Nephron progenitor cell (in vitro differentiated cells): ENCODE results near the gene TP53BP2.

Source experiments
- DNase-seq: peaks from one replicate; pipeline ENCODE4 v3.0.0; 2021
- H3K27ac Mint-ChIP-seq: 2 replicates; pipeline ENCODE4 v1.8.0; 2021; ENCODE audit warnings: mild to moderate bottlenecking, moderate library complexity, mixed read lengths
- H3K27me3 Mint-ChIP-seq: 2 replicates; pipeline ENCODE4 v1.8.0; 2021; ENCODE audit warnings: mild to moderate bottlenecking, low read depth, mixed read lengths; ENCODE audit not compliant: poor library complexity
- H3K36me3 Mint-ChIP-seq: 2 replicates; pipeline ENCODE4 v1.8.0; 2021; ENCODE audit warnings: low read depth, mixed read lengths
- H3K4me1 Mint-ChIP-seq: 2 replicates; pipeline ENCODE4 v1.8.0; 2021; ENCODE audit warnings: mixed read lengths
- H3K4me3 Mint-ChIP-seq: 2 replicates; pipeline ENCODE4 v1.8.0; 2021; ENCODE audit warnings: mild to moderate bottlenecking, moderate library complexity, mixed read lengths
- H3K9me3 Mint-ChIP-seq: 2 replicates; pipeline ENCODE4 v1.8.0; 2021; ENCODE audit warnings: mild to moderate bottlenecking, moderate library complexity, mixed read lengths
- CTCF ChIP-seq: fragments of 200-600 bp; sonication (generic); IDR thresholded peaks from 2 replicates; pipeline ENCODE4 v1.5.0; 2021; ENCODE audit warnings: antibody characterized with exemption

Gene TP53BP2

GRCh38 chr1:223758734-223759133 lies 87.0 kb downstream of the TP53BP2 start:
- H3K27ac Mint-ChIP-seq = no peak overlapping the region
- H3K9me3 Mint-ChIP-seq = no peaks in the 10 kb centered on the region
- DNase-seq = no peak
- no peaks in the 10 kb centered on the region for H3K27me3 Mint-ChIP-seq
- TF ChIP-seq CTCF = no peak
- H3K4me3 Mint-ChIP-seq = no peak overlapping the region
- H3K36me3 Mint-ChIP-seq = peaks cover 49% of the 10 kb centered on the region
- peaks cover 10% of the 10 kb centered on the region for H3K4me1 Mint-ChIP-seq

- H3K27me3 Mint-ChIP-seq = no peaks in the 10 kb centered on the region
- H3K4me3 Mint-ChIP-seq = no peak overlapping the region
Observed at GRCh38 chr1:223756806-223757700, 88.7 kb downstream of the TP53BP2 start.

DNA sequence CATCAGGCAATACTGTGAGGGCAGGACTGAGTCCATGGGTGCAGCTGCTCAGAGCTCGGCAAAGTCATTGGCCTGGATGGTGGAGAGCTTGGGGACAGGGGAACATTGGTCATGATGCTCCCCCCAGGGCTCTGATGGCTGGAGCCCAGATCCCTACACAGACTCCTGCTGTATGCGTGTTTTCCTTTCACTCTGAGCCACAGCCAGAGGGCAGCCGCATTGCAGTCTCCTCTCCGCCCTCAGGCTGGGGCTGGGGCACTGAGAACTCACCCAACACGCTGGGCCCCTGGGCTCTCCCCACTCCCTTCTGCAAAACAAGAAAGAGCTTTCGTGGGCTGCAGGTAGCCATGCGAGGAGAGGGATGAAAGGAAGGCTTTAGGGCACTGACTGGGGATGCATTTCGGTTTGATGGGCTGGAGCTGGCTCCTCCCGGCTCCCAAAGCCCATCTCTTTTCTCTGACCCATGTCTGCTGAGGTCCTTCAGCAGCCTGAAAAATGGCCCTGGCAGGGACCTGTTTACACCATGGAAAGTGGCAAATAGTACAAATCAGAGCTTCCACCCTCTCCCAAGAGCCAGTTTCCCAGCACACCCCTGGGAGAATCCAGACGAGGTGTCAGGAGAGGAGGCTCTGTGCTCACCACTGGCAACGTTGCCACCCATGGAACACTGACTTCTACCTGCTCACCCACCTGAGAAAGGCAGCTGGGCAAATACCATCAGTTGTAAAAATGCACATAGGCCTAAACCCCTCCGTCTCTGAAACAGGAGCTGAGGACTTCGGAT lies 89.6 kb downstream of the TP53BP2 start:
- DNase-seq = no peak
- H3K36me3 Mint-ChIP-seq = peaks cover 50% of the 10 kb centered on the region
- no peaks in the 10 kb centered on the region for H3K27me3 Mint-ChIP-seq
- H3K4me3 Mint-ChIP-seq = no peak overlapping the region
- no peaks in the 10 kb centered on the region for H3K9me3 Mint-ChIP-seq
- H3K27ac Mint-ChIP-seq = peak overlapping the region; percentile 71
- peaks cover 21% of the 10 kb centered on the region for H3K4me1 Mint-ChIP-seq
- TF ChIP-seq CTCF = no peak

More at GRCh38 chr1:223756806-223757700, 88.7 kb downstream of the TP53BP2 start:
- no peak for TF ChIP-seq CTCF
- peaks cover 53% of the 10 kb centered on the region for H3K36me3 Mint-ChIP-seq
- H3K9me3 Mint-ChIP-seq = no peaks in the 10 kb centered on the region
- H3K4me1 Mint-ChIP-seq = peaks cover 15% of the 10 kb centered on the region
- DNase-seq = no peak
- H3K27ac Mint-ChIP-seq = peak overlapping the region; percentile 81

DNA sequence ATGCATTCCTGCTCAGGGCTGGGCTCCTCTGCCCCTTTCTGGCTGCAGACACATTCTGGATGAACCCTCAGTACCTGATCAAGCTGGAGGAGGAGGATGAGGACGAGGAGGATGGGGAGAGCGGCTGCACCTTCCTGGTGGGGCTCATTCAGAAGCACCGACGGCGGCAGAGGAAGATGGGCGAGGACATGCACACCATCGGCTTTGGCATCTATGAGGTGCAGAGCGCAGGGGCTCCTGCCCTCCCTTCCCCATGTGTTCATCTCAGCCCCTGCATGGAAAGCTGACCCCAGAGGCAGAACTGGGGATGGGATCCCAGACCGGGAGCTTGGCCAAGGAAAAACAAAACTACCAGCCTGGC lies 90.3 kb downstream of the TP53BP2 start:
- no peak for DNase-seq
- Mint-ChIP-seq H3K36me3 (peaks cover 54% of the 10 kb centered on the region), H3K27me3 (no peaks in the 10 kb centered on the region), H3K4me1 (peaks cover 25% of the 10 kb centered on the region), H3K9me3 (no peaks in the 10 kb centered on the region), H3K4me3 (no peak overlapping the region), H3K27ac (peak overlapping the region; percentile 57)
- no peak for TF ChIP-seq CTCF

DNA sequence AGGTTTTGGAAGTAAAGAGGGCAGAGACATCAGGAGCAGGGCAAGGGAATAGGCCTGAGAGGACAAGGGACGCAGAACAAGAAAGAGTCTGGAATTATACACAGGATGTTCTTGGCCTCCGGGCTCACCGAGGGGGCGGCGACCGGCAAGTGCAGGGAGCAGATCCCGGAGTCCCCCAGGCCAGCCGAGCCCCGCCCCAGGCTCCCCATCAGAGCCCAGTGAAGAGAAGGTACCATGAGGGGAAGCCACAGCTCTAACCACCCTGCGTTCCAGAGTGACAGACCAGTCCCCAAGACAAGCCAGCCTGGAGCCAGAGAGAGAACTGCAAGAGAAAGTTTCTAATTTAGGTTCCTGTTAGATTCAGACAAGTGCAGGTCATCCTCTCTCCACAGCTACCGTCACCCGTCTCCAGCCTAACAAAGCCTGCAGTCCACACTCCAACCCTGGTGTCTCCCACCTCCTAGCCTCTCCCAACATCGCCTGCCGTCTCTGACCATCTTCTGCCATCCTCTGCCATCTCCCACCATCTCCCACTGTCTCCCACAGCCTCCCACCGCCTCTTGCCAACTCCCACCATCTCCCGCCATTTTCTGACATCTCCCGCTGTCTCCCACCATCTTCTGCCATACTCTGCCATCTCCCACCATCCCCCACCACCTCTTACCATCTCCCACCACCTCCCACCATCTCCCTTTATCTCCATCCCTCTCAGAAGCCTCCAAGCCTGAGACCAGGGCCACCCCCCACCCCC lies 90.9 kb downstream of the TP53BP2 start:
- no peak overlapping the region for H3K27ac Mint-ChIP-seq
- peaks cover 30% of the 10 kb centered on the region for H3K4me1 Mint-ChIP-seq
- no peaks in the 10 kb centered on the region for H3K27me3 Mint-ChIP-seq
- DNase-seq = no peak
- TF ChIP-seq CTCF = no peak
- peaks cover 56% of the 10 kb centered on the region for H3K36me3 Mint-ChIP-seq
- H3K9me3 Mint-ChIP-seq = no peaks in the 10 kb centered on the region
- H3K4me3 Mint-ChIP-seq = no peak overlapping the region
